IPS DF 6.9 (cell line): Measurements from ENCODE around the gene DAW1.
A peak's percentile ranks its signal among the peaks of the same experiment; 100 is the strongest.

Experiments used
- DNase-seq: peaks from one replicate; pipeline ENCODE4 v3.0.0-alpha.2; 2013; ENCODE audit warnings: low read depth, low spot score
- H3K27ac ChIP-seq: one replicate; pipeline ENCODE4 v1.5.1; 2013; ENCODE audit warnings: low read length, control low read depth
- H3K27me3 ChIP-seq: 2 replicates; pipeline ENCODE4 v1.6.1; 2013; ENCODE audit warnings: mild to moderate bottlenecking, low read length; ENCODE audit not compliant: control insufficient read depth, insufficient read depth
- H3K36me3 ChIP-seq: 2 replicates; pipeline ENCODE4 v1.6.1; 2013; ENCODE audit warnings: low read length; ENCODE audit not compliant: control insufficient read depth, insufficient read depth
- H3K4me1 ChIP-seq: 2 replicates; pipeline ENCODE4 v1.6.1; 2013; ENCODE audit warnings: low read length; ENCODE audit not compliant: control insufficient read depth, insufficient read depth
- H3K4me3 ChIP-seq: 2 replicates; pipeline ENCODE4 v1.5.1; 2013; ENCODE audit warnings: mild to moderate bottlenecking, low read length
- H3K9me3 ChIP-seq: 2 replicates; pipeline ENCODE4 v1.6.1; 2013; ENCODE audit warnings: low read length, inconsistent platforms; ENCODE audit not compliant: control insufficient read depth, insufficient read depth
- WGBS: extraction: QIAGEN DNeasy Blood & Tissue Kit; methylation state at CpG from one replicate; pipeline ENCODE4 v1.1.7; 2013; ENCODE audit warnings: mixed read lengths, missing lambda C conversion rate; ENCODE audit not compliant: insufficient read length, insufficient coverage; 5-methylcytosine and 5-hydroxymethylcytosine counted together

The DAW1 gene, protein sequence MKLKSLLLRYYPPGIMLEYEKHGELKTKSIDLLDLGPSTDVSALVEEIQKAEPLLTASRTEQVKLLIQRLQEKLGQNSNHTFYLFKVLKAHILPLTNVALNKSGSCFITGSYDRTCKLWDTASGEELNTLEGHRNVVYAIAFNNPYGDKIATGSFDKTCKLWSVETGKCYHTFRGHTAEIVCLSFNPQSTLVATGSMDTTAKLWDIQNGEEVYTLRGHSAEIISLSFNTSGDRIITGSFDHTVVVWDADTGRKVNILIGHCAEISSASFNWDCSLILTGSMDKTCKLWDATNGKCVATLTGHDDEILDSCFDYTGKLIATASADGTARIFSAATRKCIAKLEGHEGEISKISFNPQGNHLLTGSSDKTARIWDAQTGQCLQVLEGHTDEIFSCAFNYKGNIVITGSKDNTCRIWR

DNA sequence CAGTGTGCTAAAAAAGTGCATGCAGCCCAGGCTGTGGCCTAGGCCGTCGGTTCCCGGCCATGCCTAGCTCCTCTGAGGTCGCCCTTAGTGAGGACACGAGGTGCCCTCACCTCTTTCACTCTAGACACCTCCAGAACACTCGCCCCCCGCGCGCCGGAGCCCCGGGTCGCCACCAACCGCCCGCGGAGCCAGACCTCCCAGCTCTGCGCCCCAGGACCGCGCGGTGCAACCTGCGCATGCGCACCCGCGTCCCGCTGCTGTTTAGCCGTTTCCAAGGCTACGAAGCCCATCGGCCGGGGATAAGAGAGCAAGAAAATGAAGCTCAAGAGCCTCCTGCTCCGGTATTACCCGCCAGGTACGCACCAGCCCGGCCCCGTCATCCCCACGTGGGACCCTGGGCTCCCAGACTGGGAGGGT is at the start of gene DAW1:
Gene DAW1 (plus strand): TSS at position 257 of the 417 bp plus-strand sequence. CDS start 59 bp downstream, at position 316.
- Histone ChIP-seq H3K4me1 (no peaks in the 10 kb centered on the region), H3K27me3 (no peaks in the 10 kb centered on the region), H3K36me3 (no peaks in the 10 kb centered on the region), H3K9me3 (no peaks in the 10 kb centered on the region), H3K4me3 (peak within 1 kb of the TSS; percentile 41; the same call in 1 of the 2 replicates), H3K27ac (no peak within 1 kb of the TSS)
- WGBS: no CpG with 5 or more reads among the region's 34 CpGs
- DNase-seq: no peak

DNA sequence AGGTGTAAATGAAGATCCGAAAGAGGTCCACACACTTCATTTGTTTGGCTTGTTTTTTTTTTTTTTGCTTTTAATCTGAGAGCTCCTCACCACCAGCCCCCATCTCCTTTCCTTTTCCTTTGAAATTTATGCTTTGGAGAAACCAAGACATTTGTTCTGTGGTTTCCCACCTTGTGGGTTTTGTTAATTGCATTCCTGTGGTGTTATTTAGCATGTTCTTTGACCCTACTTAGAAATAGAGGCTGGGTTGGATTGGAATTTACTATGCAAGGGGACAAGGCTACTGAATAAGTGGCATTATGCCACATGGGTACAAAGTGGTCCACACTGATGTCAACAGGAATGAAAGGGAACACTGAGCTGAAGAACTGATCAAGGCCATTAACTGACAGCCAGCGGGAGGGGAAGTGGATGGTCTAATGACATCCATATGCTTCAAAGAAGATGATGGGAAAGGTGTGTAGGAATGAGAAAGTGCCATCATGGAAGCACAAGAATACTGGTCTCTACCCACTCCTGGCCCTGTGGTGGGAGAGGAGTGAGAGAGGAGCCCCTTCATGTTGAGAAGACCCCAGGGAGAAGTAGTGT is 48.9 kb upstream of the DAW1 start:
- DNase-seq: no peak
- no peak overlapping the region for H3K4me3 ChIP-seq
- no peaks in the 10 kb centered on the region for H3K36me3 ChIP-seq
- no peak overlapping the region for H3K27ac ChIP-seq
- no CpG with 5 or more reads among the region's 2 CpGs for WGBS
- H3K27me3 ChIP-seq: no peaks in the 10 kb centered on the region
- no peaks in the 10 kb centered on the region for H3K4me1 ChIP-seq
- H3K9me3 ChIP-seq: no peaks in the 10 kb centered on the region

DNA sequence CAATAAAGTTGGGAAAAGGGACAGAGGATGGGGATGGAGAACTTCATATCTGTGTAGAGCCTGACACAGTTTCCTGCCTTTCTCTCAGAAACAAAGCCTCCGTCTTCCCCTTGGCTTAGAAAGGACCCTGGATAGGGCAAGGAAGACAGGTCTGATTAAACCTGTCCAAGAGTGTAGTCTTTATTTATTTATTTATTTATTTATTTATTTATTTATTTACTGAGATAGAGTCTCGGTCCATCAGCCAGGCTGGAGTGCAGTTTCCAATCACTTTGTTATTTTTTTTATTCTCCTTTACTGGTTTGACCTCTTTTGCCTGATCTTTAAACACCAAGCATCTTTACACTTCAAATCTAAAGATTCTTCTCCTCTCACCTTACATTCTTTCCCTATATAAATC is 47.5 kb upstream of the DAW1 start:
- no peaks in the 10 kb centered on the region for H3K9me3 ChIP-seq
- no peaks in the 10 kb centered on the region for H3K27me3 ChIP-seq
- H3K4me3 ChIP-seq: no peak overlapping the region
- no peaks in the 10 kb centered on the region for H3K36me3 ChIP-seq
- H3K27ac ChIP-seq: no peak overlapping the region
- DNase-seq: no peak
- H3K4me1 ChIP-seq: no peaks in the 10 kb centered on the region
- no CpG with 5 or more reads among the region's 2 CpGs for WGBS

DNA sequence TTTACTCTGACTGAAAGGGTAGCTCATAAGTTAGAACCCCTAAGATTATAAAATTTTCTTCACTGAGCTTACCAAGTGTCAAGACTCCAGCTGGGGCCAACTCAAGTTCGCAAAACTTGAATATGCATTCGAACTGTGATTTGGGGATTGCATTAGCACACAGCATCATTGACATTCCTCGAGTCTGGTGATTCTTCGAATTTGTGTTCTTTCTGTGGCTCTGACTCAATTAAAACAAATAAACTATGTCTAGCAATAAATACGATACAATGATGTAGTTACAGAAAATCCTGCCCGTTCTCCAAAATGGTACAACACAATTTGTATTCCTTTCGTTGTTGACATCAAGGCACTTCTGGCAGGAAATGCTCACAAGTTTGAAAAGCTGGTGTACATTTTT is 46.7 kb upstream of the DAW1 start:
- no peaks in the 10 kb centered on the region for H3K36me3 ChIP-seq
- no CpG with 5 or more reads among the region's 7 CpGs for WGBS
- no peak overlapping the region for H3K4me3 ChIP-seq
- no peak for DNase-seq
- H3K4me1 ChIP-seq: no peaks in the 10 kb centered on the region
- no peaks in the 10 kb centered on the region for H3K9me3 ChIP-seq
- H3K27me3 ChIP-seq: no peaks in the 10 kb centered on the region
- H3K27ac ChIP-seq: no peak overlapping the region

DNA sequence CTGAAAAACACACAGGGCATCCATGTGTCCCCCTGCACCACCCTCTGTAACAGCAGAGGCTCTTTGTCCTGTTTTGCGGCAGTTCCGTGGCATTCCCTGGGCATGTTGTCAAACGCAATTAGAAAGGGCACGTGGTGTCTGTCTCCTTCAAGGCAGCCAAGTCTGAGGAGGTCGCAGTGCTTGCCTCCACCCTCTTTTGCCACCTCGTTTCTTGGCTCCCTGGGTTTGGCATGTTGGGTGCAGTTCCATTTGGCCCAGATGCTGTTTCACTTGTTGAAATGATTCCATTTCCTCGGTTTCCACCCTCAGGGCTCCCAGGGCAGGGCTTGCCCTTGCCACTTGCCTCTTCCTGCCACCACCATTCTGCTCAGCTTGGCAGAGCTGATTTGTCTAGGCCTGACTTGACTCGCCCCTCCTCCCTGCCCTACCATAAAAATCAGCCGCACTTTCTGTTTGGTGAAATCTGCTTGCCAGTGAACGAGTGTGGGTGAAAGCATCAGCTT is 45.4 kb upstream of the DAW1 start:
- no peaks in the 10 kb centered on the region for H3K27me3 ChIP-seq
- no peak overlapping the region for H3K27ac ChIP-seq
- H3K36me3 ChIP-seq: no peaks in the 10 kb centered on the region
- H3K4me1 ChIP-seq: no peaks in the 10 kb centered on the region
- no CpG with 5 or more reads among the region's 10 CpGs for WGBS
- no peaks in the 10 kb centered on the region for H3K9me3 ChIP-seq
- no peak for DNase-seq
- H3K4me3 ChIP-seq: no peak overlapping the region

DNA sequence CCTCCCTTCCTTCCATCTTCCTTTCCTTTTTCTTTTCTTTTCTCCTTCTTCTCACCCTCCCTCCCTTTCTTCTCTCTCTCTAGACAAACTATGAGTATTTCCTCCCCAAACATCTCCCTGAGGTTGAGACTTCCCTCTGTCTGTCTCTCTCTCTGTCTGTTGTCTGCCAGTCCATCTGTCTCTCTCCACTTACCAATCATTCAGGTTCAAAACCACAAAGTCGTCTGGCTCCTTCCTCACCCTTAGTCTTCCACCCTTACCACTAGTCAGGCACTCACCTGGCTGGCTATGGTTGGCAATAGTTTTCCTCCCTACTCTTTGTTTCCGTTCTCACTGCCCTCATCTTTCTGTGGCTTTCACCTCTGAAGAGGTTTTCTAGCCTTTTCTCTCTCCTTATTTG is 44.9 kb upstream of the DAW1 start:
- WGBS: no CpG with 5 or more reads among the region's 2 CpGs
- no peak for DNase-seq
- Histone ChIP-seq H3K9me3 (no peaks in the 10 kb centered on the region), H3K27ac (no peak overlapping the region), H3K36me3 (no peaks in the 10 kb centered on the region), H3K4me1 (no peaks in the 10 kb centered on the region), H3K27me3 (no peaks in the 10 kb centered on the region), H3K4me3 (no peak overlapping the region)

DNA sequence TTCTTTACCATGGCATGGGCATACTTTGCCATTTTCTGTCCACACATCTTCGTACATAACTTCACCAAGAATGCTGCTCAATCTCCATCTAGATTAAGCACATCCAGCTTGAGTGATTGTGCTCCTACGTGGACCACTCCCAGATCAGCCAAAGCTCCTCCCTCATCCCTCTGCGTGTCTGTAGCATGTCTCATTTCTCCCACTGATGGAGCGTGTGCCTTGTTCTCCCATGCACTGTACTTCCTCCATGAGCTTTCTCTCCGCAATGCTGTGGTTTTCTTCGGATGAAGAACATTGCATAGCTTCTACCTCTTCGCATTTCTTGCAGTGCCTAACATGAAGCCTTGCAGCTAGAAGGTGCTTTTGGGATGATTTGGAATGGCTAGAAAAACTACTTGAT is 44.3 kb upstream of the DAW1 start:
- H3K36me3 ChIP-seq: no peaks in the 10 kb centered on the region
- no peak for DNase-seq
- no peak overlapping the region for H3K4me3 ChIP-seq
- no peaks in the 10 kb centered on the region for H3K9me3 ChIP-seq
- no peaks in the 10 kb centered on the region for H3K27me3 ChIP-seq
- no CpG with 5 or more reads among the region's 7 CpGs for WGBS
- H3K27ac ChIP-seq: no peak overlapping the region
- H3K4me1 ChIP-seq: no peaks in the 10 kb centered on the region

DNA sequence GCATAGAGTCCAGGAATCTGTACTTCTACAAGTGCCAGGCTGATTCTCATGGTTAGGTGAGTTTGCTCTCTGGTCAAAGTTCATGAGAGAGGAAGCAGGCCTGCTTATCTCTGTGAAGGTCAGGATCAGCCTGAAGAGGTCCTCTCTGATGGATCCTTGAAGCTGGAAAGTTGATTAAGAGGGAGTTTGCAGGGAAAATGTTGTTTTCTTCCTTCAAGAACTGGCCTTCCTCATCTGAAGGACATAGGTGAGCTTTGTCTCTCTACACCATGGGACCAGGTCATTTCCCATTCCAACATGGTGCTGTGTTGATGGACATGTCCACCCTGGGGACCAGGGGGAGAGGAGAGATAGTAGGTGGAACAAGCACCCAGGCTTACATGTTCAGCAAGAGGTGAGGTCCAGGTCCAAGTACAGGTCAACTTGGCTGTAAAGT is 42.9 kb upstream of the DAW1 start:
- H3K4me1 ChIP-seq: no peaks in the 10 kb centered on the region
- H3K27me3 ChIP-seq: no peaks in the 10 kb centered on the region
- no peaks in the 10 kb centered on the region for H3K9me3 ChIP-seq
- H3K27ac ChIP-seq: no peak overlapping the region
- no peak for DNase-seq
- no peak overlapping the region for H3K4me3 ChIP-seq
- no peaks in the 10 kb centered on the region for H3K36me3 ChIP-seq

DNA sequence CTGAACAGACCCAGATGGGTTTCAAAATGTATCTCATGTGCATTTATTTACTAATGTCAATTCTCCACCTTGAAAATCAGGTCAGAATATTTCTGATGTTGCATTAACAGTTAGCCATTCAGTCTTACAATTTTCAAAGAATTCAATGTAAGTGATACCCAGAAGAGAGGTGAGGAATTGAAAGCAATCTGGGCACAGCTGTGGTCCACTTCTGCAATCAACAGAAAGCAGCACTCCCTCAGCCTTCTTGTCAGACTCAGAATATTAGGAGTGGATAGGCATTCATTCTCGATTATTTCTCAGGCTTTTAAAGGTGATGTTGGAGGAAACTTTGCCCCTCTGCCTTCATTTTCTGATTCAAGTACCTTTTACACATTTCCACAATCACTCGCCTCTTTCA is 42.1 kb upstream of the DAW1 start:
- H3K9me3 ChIP-seq: no peaks in the 10 kb centered on the region
- H3K27ac ChIP-seq: no peak overlapping the region
- WGBS: 100% methylated on average over 1 of the region's 2 CpGs
- H3K36me3 ChIP-seq: no peaks in the 10 kb centered on the region
- no peak for DNase-seq
- no peaks in the 10 kb centered on the region for H3K27me3 ChIP-seq
- H3K4me3 ChIP-seq: no peak overlapping the region
- H3K4me1 ChIP-seq: no peaks in the 10 kb centered on the region

DNA sequence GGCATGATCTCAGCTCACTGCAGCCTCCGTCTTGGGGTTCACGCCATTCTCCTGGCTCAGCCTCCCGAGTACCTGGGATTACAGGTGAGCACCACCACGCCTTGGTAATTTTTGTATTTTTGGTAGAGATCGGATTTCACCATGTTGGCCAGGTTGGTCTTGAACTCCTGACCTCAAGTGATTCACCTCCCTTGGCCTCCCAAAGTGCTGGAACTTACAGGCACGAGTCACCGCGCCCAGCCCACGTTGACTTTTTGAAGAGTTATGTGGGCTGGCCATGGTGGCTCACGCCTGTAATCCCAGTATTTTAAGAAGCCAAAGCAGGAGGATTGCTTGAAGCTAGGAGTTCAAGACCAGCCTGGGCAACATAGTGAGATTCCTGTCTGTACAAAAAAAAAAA is 37.0 kb upstream of the DAW1 start:
- no peak overlapping the region for H3K27ac ChIP-seq
- H3K4me1 ChIP-seq: no peaks in the 10 kb centered on the region
- no peaks in the 10 kb centered on the region for H3K36me3 ChIP-seq
- no CpG with 5 or more reads among the region's 10 CpGs for WGBS
- H3K9me3 ChIP-seq: no peaks in the 10 kb centered on the region
- H3K4me3 ChIP-seq: no peak overlapping the region
- DNase-seq: no peak
- no peaks in the 10 kb centered on the region for H3K27me3 ChIP-seq
